GM18507 (cell line): Measurements from ENCODE around the gene RESP18.
A peak's percentile ranks its signal among the peaks of the same experiment; 100 is the strongest.
"Not testable (repeated sequence)": the region's sequence is repeated elsewhere in the genome, so short reads cannot be mapped to it uniquely, and the experiment has no call there.

Experiments used
- DNase-seq: peaks from one replicate; pipeline ENCODE4 v3.0.0; 2011; ENCODE audit warnings: low read depth; ENCODE audit not compliant: insufficient read length; ENCODE audit errors: extremely low spot score
- FAIRE-seq: peaks from 2 replicates; lab custom pipeline; 2011; peaks lifted over from hg19 to GRCh38; lab: Jason Lieb, UNC

Gene RESP18

DNA sequence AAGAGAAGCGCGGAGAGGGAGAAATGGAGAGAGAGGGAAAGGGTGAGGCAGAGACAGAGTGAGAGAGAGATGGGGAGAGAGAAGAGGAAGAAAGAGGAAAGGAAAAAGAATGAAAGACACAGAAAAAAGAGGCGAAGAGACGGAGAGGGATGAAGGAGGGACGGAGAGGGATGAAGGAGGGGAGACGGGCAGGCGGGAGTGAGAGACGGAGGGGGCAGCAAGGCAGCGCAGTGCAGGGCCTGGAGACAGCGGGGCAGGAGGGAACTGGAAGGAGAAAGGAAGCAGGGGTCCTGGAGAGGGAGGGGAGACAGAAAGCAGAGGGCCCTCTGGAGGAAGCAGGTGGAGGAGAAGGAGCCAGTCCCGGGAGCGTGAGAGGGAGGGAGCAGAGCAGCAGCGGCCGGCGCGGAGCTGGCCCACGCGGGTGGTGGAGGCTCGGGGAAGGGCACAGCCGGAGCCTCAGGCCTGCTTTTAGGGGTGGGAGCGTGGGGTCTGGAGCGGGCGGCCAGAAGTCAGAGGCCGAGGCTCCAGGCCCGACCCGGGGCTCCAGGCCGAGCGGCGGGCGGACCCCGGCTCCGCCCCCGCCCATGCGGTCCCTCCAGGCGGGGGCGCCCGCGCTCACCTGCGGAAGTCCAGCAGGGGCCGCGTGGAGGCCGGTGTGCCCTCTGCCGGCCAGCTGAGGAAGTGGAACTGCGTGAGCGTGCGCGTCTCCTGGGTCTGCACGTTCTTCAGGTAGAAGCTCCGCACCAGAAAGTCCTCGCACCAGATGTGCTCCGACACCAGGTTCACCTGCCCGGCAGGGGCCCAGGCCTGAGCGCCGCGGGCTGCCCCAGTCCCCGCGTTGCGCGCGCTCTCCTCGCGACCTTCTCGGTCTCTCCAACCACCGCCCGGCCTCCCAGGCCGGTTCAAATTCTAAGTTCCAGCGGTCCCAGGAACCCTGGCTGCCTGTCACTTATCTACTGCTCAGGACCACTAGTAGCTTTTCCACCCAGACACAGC, 37.9 kb downstream of the RESP18 start:
- DNase-seq (peak; percentile 94), FAIRE-seq (peak; percentile 90)

DNA sequence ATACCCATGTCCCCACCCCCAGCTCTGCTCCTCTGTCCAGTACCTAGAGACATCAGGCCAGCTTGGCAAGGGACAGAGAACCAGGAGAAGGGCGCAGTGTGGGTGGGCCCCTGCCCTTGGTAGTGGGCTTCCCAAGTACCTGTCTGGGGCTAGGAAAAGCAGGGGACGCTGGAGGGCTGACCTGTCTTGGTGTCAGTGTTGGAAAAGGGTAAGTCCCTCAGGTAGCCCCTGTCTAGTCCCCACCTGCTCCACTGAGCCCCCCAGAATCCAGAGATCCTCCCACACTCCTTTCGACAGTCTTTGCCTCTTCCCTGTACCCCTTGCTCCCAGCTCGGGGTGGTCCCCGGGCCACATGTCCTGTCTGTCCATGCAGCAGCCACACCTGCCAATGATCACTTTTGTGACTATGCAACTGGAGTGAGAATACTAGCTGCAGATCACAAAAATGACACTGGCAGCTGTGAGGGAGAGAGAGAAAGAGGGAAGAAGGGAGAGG, 38.8 kb downstream of the RESP18 start:
- DNase-seq (no peak), FAIRE-seq (no peak)

DNA sequence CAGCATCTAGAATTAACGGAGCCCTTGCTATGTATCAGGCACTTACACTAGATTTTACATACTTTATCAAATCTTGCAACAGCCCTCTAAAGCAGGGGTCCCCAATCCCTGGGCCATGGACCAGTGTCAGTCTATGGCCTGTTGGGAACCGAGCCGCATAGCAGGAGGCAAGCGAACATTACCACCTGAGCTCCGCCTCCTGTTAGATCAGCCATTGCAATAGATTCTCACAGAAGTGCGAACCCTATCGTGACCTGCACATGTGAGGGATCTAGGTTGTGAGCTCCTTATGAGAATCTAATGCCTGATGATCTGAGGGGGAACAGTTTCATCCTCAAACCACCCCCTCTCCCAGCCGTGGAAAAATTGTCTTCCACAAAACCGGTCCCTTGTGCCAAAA, 39.9 kb downstream of the RESP18 start:
- DNase-seq (no peak), FAIRE-seq (no peak)

DNA sequence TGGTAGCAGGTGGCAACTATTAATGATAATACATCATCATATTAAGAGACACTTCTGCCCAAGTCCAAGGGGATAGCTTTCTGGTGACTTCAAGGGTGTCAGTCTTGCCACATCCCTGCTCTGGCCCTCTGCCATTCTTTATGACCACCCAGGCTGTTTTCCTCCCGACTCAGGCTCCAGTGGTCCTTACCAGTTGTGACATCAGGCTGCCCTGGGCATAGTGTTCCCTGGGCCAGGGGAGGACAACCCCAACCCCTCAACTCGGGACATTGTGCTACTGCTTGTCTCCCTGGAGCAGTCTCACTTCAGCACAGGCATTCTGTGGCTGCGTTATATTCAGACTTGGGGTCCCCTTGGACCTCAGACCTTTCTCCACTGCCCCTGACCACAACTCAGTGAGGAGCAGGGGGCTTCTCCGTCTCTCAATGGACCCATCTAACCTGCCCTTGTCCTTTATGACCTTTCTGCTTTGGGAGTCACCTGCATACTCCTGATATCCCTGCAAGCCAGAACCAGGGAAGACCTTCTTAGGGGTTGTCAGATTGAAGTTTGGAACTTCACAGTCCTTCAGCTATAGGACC, 40.5 kb downstream of the RESP18 start:
- FAIRE-seq (no peak), DNase-seq (no peak)

GRCh38 chr2:219291394-219291793, 41.1 kb downstream of the RESP18 start:
- DNase-seq (no peak), FAIRE-seq (no peak)

- DNase-seq: no peak
Observed at GRCh38 chr2:219290381-219291171, 42.0 kb downstream of the RESP18 start.

GRCh38 chr2:219289537-219290361, 42.8 kb downstream of the RESP18 start:
- FAIRE-seq (no peak), DNase-seq (no peak)

More at GRCh38 chr2:219290381-219291171, 42.0 kb downstream of the RESP18 start:
- FAIRE-seq: no peak

GRCh38 chr2:219289195-219289536, 43.4 kb downstream of the RESP18 start:
- FAIRE-seq (no peak), DNase-seq (no peak)

GRCh38 chr2:219287580-219288265, 44.8 kb downstream of the RESP18 start:
- no peak for FAIRE-seq
- DNase-seq: no peak

- FAIRE-seq, DNase-seq: not testable (repeated sequence)
Observed at GRCh38 chr2:219287116-219287440, 45.5 kb downstream of the RESP18 start.

GRCh38 chr2:219286436-219287115, 46.0 kb downstream of the RESP18 start:
- DNase-seq: no peak
- FAIRE-seq: no peak

DNA sequence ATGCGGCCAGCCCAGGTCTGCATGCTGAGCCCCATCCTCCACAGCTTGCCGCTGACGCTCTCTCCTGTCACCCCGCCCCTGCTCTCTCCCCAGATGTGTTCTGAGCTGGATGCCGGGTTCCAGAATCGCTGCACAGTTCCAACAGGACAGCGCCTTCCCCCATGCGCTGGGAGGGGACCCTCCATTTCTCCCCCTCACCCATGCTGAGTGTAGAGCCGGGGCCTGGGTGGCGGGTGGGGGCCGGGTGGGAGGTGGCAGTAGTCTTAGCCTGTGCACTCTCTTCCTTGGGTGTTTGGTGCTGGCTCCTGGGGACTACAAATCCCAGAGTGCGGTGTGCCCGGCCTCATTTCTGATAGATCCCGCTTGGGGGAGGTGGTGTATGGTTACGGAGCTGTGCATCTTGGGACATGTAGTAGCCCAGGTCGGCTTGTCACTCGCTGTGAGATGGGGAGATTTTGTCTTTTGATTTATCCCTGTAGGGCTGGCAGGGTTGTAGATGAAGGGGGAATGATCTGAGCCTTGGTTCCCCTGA, 46.6 kb downstream of the RESP18 start:
- DNase-seq (no peak), FAIRE-seq (no peak)

DNA sequence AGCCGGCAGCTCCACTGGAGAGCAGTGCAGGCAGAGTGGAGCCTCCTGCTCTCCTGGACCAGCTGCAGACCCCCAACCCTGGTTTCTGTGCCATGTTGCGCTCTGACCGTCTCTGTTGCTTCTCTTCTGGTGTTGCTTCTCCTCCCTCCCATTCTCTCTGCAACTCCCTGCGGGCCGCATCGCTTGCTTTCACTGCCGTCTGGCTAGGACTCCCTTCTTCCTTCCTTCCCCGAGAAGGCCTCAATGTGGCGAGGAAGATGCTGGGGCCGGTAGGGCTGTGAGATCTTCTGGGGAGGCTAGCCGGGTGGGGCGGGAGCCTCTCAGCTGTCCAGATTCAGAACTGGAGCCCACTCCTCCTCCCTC, 47.2 kb downstream of the RESP18 start:
- FAIRE-seq (no peak), DNase-seq (no peak)

DNA sequence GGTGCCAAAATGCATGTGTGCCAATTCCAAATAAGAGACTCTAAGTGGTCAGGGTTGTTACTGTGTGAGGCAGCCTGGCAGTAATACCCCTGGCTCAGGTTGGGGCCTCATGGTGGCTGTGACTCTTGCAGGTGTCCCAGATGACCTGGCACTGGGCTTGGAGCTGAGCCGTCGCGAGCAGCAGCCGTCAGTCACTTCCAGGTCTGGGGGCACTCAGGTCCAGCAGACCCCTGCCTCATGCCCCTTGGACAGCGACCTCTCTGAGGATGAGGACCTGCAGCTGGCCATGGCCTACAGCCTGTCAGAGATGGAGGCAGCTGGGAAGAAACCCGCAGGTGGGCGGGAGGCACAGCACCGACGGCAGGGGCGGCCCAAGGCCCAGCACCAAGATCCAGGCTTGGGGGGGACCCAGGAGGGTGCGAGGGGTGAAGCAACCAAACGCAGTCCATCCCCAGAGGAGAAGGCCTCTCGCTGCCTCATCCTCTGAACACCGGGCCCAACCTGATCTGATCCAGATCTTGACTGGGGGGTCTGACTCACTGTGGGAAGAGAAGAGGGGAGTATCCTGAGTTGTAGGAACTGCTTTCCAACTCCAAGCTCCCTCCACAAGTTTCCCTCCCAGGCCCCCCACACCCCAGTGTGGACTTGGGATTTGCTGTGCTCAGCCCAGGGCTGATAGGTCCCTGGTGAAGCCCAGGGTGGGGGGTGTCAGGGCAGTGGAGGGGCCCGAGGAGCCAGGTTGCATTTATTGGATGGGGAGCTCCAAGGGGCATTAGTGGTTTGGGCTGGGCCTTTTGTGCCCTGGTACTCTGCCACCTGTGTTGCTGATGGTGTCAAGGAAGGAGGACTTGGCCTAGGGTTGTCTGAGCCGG, 47.8 kb downstream of the RESP18 start:
- DNase-seq (no peak), FAIRE-seq (no peak)

DNA sequence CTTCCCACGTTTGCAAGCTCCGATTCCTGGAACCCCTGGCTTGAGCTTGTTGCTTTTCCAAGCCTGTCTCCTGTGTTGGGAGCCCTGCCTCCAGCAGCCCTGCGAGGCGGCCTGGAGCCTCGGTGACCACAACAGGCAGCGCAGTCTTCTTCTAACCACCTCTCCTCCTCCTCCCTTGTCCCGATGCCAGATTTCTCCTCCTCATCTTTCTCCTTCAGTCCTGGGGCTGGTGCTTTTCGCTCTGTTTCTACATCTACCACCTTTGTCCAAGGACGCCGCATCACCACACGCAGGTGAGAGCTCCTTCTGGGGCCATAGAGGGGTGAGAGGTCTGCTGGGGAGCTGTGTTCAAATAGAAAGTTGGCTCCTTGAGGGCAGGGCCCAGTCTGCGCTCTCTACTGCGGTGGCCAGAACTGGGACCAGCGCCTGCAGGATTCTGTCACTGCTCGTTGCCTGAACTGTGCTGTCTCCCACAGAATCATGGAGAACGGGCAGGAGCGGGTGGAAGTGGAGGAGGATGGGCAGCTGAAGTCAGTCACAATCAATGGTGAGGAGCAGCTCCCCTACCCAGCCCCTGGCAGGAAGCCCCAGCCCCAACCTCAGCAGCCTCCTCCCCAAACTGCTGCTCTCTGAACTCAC, 49.5 kb downstream of the RESP18 start:
- no peak for FAIRE-seq

DNA sequence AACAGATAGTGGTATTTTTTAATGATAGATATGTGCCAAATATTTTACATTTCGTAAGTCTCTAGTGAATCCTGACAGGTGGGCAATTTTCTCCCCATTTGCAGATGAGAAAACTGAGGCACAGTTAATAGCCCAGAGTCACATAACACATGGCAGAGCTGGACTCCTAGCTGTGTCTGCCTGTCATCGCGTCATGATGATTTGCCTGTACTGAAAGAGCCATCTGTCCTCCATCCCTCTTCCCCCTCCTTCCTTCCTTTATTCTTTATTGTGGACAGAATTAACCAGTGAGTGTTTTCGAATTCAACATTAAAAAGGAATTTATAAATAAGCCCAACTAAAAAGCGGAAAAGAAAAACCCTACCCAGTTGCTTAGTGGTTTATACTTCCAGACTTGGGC, 50.2 kb downstream of the RESP18 start:
- no peak for FAIRE-seq

More for the DNA sequence above, 49.5 kb downstream of the RESP18 start:
- DNase-seq: no peak

GRCh38 chr2:219281588-219281987, 51.0 kb downstream of the RESP18 start:
- DNase-seq (no peak), FAIRE-seq (no peak)

More for the DNA sequence above, 50.2 kb downstream of the RESP18 start:
- no peak for DNase-seq
